Thymus (tissue), 11 donors: Measurements from ENCODE around the gene MPRIP. TPM values are rescaled to one million over a fixed set of nuclear protein-coding genes. Genes with fewer than 3 reads are reported as not detected.
"Not testable (repeated sequence)": the region's sequence is repeated elsewhere in the genome, so short reads cannot be mapped to it uniquely, and the experiment has no call there.

Source experiments
- DNase-seq, 9 donors: peaks; one replicate each; pipeline ENCODE4 v3.0.0-alpha.2; 2013; ENCODE audit warnings: low spot score in 9 of 9, low read depth in 6 of 9, missing footprints in 1 of 9
- H3K27ac ChIP-seq, 2 donors: one replicate each; pipeline ENCODE4 v1.5.1; 2013; ENCODE audit warnings: control low read depth in 1 of 2, low read depth in 1 of 2, low read length in 1 of 2, mild to moderate bottlenecking in 1 of 2, moderate library complexity in 1 of 2
- H3K27me3 ChIP-seq, 2 donors: one replicate each; pipeline ENCODE4 v1.5.1; 2013; ENCODE audit warnings: low read length in 1 of 2; ENCODE audit not compliant: control insufficient read depth in 2 of 2, insufficient read depth in 1 of 2
- H3K36me3 ChIP-seq, 2 donors: one replicate each; pipeline ENCODE4 v1.5.1; 2013; ENCODE audit warnings: low read length in 1 of 2, mild to moderate bottlenecking in 1 of 2, moderate library complexity in 1 of 2; ENCODE audit not compliant: control insufficient read depth in 2 of 2, insufficient read depth in 2 of 2
- H3K4me1 ChIP-seq, 2 donors: one replicate each; pipeline ENCODE4 v1.5.1; 2013; ENCODE audit warnings: low read length in 2 of 2; ENCODE audit not compliant: control insufficient read depth in 2 of 2, insufficient read depth in 2 of 2
- H3K4me3 ChIP-seq, 2 donors: one replicate each; pipeline ENCODE4 v1.5.1; 2013; ENCODE audit warnings: low read length in 2 of 2, control low read depth in 1 of 2, mild to moderate bottlenecking in 1 of 2
- H3K9me3 ChIP-seq, 2 donors: one replicate each; pipeline ENCODE4 v1.5.1; 2013; ENCODE audit warnings: low read length in 1 of 2, mild to moderate bottlenecking in 1 of 2; ENCODE audit not compliant: control insufficient read depth in 2 of 2, insufficient read depth in 1 of 2
- WGBS: extraction: QIAGEN DNeasy Blood & Tissue Kit; methylation state at CpG from one replicate; pipeline ENCODE4 v1.1.7; 2013; 5-methylcytosine and 5-hydroxymethylcytosine counted together
- polyA plus RNA-seq: library from polyadenylated mRNA; stranded (reverse); fragments of 200-250 nt; gene quantifications from one replicate; pipeline ENCODE4 v1.2.3, GENCODE V29; 2013
- total RNA-seq: library from RNA; stranded (reverse); fragments of 120-200 nt; gene quantifications from one replicate; pipeline ENCODE4 v1.2.4, GENCODE V29; 2013
- donor health status: healthy.

Gene MPRIP
- total and polyA plus RNA-seq, 2 donors: 99.8 to 137 TPM

DNA sequence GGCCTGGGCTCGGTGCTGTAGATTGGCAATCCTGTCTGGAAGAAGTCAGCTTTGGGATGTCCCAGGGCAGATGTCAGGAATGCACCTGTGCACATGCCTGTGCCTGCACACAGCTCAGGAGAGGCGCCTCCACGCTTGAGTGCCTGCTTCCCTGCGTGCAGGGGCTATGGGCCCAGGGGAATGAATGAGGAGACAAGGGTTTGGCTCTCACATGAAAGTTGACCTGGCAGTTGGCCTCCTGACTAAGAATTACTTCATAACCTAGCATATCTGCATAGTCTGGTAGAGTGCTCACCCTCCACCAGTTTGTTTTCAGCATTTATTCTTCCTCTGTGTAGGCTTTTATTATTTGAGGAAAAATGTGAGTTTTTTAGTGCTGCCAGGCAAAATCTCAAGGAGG lies 113.8 kb downstream of the MPRIP start:
- Histone ChIP-seq H3K27me3 (no peaks in the 10 kb centered on the region), H3K36me3 (peaks cover 91 to 97% of the 10 kb centered on the region in 2 donors), H3K4me1 (peaks cover 0 to 33% of the 10 kb centered on the region in 2 donors), H3K9me3 (no peaks in the 10 kb centered on the region), H3K27ac (peak overlapping the region in 1 of 2 donors; percentile 38), H3K4me3 (no peak overlapping the region)
- peak in 1 of 9 donors; percentile 27 for DNase-seq
- 96% methylated on average over 4 of the region's 4 CpGs for WGBS

DNA sequence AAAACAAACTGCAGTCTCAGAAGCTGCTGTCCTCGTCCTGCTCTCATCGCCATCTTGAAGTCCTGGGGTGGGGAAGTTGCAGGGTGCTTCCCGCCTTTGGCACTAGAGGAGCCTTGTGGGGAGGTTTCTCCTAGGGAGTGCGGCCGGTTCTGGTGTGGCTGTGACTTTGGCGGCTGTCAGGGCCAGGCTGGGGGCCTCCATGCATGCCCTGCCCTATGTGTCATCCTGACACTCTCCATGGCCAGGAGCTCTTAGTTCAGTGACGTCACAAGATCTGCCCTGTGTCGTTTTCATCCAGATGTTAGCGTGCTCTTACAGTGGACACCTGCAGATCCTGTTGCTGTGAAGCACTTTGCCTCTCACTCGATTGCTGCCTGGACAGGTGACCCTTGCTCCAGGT lies 114.3 kb downstream of the MPRIP start:
- Histone ChIP-seq H3K36me3 (peaks cover 90 to 98% of the 10 kb centered on the region in 2 donors), H3K27ac (peak overlapping the region; percentile 38 to 50), H3K4me1 (peaks cover 0 to 33% of the 10 kb centered on the region in 2 donors), H3K9me3 (no peaks in the 10 kb centered on the region), H3K4me3 (no peak overlapping the region), H3K27me3 (no peaks in the 10 kb centered on the region)
- 97% methylated on average over 10 of the region's 10 CpGs for WGBS
- DNase-seq: no peak

DNA sequence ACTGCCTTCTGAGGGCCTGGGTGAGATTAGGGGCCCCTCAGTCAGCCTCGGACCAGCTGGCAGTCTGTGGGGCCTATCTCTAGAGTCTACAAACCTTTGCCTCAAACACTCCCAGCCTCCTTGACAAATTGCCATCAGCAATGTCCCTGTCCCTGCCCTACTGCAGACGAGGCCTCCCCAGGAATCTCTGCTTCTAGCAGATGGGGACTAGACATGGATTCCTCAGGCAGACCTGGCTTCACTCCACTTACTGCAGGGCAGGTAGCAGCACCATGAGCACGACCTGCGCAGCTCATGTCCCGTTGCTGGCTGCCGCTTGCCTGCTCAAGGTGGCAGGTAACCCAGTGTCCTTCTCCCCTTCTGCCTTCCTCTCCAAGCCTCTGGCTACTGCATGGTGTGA lies 114.8 kb downstream of the MPRIP start:
- Histone ChIP-seq H3K27ac (peak overlapping the region in 1 of 2 donors; percentile 38), H3K9me3 (no peaks in the 10 kb centered on the region), H3K4me1 (peaks cover 0 to 33% of the 10 kb centered on the region in 2 donors), H3K27me3 (no peaks in the 10 kb centered on the region), H3K4me3 (no peak overlapping the region), H3K36me3 (peaks cover 90 to 98% of the 10 kb centered on the region in 2 donors)
- no peak for DNase-seq
- WGBS: 96% methylated on average over 6 of the region's 6 CpGs

DNA sequence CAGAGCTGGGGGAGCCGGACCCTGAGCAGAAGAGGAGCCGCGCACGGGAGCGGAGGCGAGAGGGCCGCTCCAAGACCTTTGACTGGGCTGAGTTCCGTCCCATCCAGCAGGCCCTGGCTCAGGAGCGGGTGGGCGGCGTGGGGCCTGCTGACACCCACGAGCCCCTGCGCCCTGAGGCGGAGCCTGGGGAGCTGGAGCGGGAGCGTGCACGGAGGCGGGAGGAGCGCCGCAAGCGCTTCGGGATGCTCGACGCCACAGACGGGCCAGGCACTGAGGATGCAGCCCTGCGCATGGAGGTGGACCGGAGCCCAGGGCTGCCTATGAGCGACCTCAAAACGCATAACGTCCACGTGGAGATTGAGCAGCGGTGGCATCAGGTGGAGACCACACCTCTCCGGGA lies 116.2 kb downstream of the MPRIP start:
- not testable (repeated sequence) for H3K9me3 ChIP-seq, H3K27me3 ChIP-seq, H3K4me3 ChIP-seq, H3K27ac ChIP-seq, DNase-seq
- Histone ChIP-seq H3K36me3 (peaks cover 87 to 95% of the 10 kb centered on the region in 2 donors), H3K4me1 (peaks cover 0 to 29% of the 10 kb centered on the region in 2 donors)
- 98% methylated on average over 33 of the region's 33 CpGs for WGBS

DNA sequence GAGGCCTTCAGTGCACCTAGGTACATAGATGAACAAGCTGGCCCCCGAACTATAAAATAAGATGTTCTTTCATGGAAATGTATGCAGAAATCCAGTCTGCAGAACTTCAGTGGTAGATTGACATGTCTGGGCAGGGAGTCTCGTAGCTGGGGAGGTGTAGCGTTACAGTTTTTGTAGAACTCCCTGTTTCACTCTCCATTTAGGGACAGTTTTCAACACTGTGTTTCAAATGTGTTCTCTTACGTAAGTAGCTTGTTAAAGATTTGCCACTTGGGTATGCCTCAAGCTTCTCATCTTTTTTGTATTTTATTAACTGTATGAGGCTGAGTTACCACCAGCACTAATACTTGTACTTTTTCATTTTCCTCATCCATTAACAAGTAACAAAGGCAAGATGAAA lies 117.3 kb downstream of the MPRIP start:
- H3K4me1 ChIP-seq: peaks cover 0 to 24% of the 10 kb centered on the region in 2 donors
- peak overlapping the region in 1 of 2 donors; percentile 26 for H3K27ac ChIP-seq
- DNase-seq: no peak
- 95% methylated on average over 4 of the region's 4 CpGs for WGBS
- H3K9me3 ChIP-seq: no peaks in the 10 kb centered on the region
- no peaks in the 10 kb centered on the region for H3K27me3 ChIP-seq
- no peak overlapping the region for H3K4me3 ChIP-seq
- peaks cover 84 to 92% of the 10 kb centered on the region in 2 donors for H3K36me3 ChIP-seq

DNA sequence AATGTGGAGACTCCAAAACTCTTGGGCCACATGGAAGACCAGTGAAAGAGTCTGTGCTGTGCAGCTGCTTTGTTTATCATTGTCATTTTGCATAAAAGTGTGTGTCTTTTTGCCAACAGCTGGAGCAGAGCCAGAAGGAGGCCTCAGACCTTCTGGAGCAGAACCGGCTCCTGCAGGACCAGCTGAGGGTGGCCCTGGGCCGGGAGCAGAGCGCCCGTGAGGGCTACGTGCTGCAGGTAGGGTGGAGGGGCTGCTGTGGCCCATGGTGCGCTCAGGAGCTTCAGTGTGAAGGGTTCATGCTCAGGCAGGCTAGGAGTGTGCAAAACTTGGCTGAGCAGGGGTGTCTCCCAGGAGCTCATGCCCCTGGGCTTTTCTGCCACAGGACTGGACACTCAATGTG lies 118.9 kb downstream of the MPRIP start:
- no peak overlapping the region for H3K27ac ChIP-seq
- peaks cover 0 to 18% of the 10 kb centered on the region in 2 donors for H3K4me1 ChIP-seq
- no peaks in the 10 kb centered on the region for H3K9me3 ChIP-seq
- H3K36me3 ChIP-seq: peaks cover 85 to 92% of the 10 kb centered on the region in 2 donors
- no peaks in the 10 kb centered on the region for H3K27me3 ChIP-seq
- no peak for DNase-seq
- no peak overlapping the region for H3K4me3 ChIP-seq
- WGBS: 97% methylated on average over 6 of the region's 6 CpGs

DNA sequence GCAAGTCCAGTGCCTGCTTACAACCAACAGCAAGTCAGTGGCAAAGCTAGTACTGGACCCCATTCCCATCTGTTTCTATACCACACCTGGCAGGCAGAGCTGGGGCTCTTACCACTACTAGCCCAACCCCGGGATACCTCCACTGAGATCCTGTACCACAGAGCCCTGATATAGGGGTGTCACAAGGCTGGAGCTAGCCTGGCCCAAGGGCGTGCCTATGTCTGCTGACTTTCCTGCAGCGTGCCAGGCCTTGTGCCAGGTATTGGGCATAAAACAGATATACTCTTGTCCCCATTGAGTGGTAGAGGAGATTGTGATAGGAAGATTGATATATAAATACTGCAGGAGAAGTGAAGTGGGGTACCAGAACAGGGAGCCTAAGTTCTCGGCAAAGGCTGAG lies 119.5 kb downstream of the MPRIP start:
- DNase-seq: no peak
- Histone ChIP-seq H3K27me3 (no peaks in the 10 kb centered on the region), H3K4me3 (no peak overlapping the region), H3K27ac (no peak overlapping the region), H3K36me3 (peaks cover 85 to 92% of the 10 kb centered on the region in 2 donors), H3K9me3 (no peaks in the 10 kb centered on the region), H3K4me1 (peaks cover 0 to 14% of the 10 kb centered on the region in 2 donors)
- WGBS: 96% methylated on average over 4 of the region's 4 CpGs

DNA sequence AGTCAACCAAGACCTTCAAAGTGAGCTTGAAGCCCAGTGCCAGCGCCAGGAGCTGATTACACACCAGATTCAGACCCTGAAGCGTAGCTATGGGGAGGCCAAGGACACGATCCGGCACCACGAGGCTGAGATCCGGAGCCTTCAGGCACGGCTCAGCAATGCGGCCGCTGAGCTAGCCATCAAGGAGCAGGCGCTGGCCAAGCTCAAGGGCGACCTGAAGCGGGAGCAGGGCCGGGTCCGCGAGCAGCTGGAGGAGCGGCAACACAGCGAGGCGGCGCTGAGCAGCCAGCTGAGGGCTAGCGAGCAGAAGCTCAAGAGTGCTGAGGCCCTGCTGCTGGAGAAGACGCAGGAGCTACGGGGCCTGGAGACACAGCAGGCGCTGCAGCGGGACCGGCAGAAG lies 121.9 kb downstream of the MPRIP start:
- no peak overlapping the region for H3K4me3 ChIP-seq
- no peaks in the 10 kb centered on the region for H3K27me3 ChIP-seq
- peaks cover 80 to 92% of the 10 kb centered on the region in 2 donors for H3K36me3 ChIP-seq
- WGBS: 98% methylated on average over 25 of the region's 25 CpGs
- H3K4me1 ChIP-seq: peaks cover 0 to 4% of the 10 kb centered on the region in 2 donors
- H3K27ac ChIP-seq: no peak overlapping the region
- DNase-seq: no peak
- no peaks in the 10 kb centered on the region for H3K9me3 ChIP-seq

DNA sequence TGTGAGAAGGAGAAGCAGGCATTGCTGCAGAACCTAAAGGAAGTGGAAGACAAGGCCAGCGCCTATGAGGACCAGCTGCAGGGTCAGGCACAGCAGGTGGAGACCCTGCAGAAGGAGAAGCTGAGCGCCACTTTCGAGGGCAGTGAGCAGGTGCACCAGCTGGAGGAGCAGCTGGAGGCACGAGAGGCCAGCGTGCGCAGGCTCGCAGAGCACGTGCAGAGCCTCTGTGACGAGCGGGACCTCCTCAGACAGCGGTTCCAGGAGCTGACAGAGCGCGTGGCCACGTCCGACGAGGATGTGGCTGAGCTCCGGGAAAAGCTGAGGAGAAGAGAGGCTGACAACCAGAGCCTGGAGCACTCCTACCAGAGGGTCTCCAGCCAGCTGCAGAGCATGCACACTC lies 122.4 kb downstream of the MPRIP start:
- H3K9me3 ChIP-seq: no peaks in the 10 kb centered on the region
- H3K4me1 ChIP-seq: peaks cover 0 to 3% of the 10 kb centered on the region in 2 donors
- H3K4me3 ChIP-seq: no peak overlapping the region
- peaks cover 81 to 87% of the 10 kb centered on the region in 2 donors for H3K36me3 ChIP-seq
- no peak overlapping the region for H3K27ac ChIP-seq
- no peaks in the 10 kb centered on the region for H3K27me3 ChIP-seq
- WGBS: 97% methylated on average over 17 of the region's 17 CpGs
- no peak for DNase-seq
